Mesendoderm (in vitro differentiated cells): ENCODE results near the gene C6orf141.

Experiments
- DNase-seq: peaks from one replicate; pipeline ENCODE4 v3.0.0; 2013
- H2AK5ac ChIP-seq: 2 replicates; pipeline ENCODE4 v1.6.1; 2013; ENCODE audit warnings: low read length, inconsistent platforms
- H2BK120ac ChIP-seq: 2 replicates; pipeline ENCODE4 v1.6.1; 2013; ENCODE audit warnings: low read depth, mild to moderate bottlenecking, low read length, moderate library complexity, mixed read lengths
- H2BK15ac ChIP-seq: replicated peaks from 2 replicates; pipeline ENCODE4 v1.6.1; 2013; ENCODE audit warnings: low read depth, mild to moderate bottlenecking, moderate library complexity
- H2BK5ac ChIP-seq: 2 replicates; pipeline ENCODE4 v1.6.1; 2013; ENCODE audit warnings: low read length, inconsistent platforms
- H3K18ac ChIP-seq: 2 replicates; pipeline ENCODE4 v1.6.1; 2013; ENCODE audit warnings: mild to moderate bottlenecking, low read length, mixed read lengths
- H3K23ac ChIP-seq: one replicate; pipeline ENCODE4 v1.6.1; 2013; ENCODE audit warnings: low read length
- H3K27ac ChIP-seq: 2 replicates; pipeline ENCODE4 v1.5.1; 2013; ENCODE audit warnings: low read depth, mild to moderate bottlenecking, inconsistent platforms, low read length, moderate library complexity
- H3K27me3 ChIP-seq: 2 replicates; pipeline ENCODE4 v1.6.1; 2013; ENCODE audit warnings: low read length, control low read depth, mild to moderate bottlenecking, inconsistent platforms; ENCODE audit not compliant: insufficient read depth, poor library complexity
- H3K36me3 ChIP-seq: 2 replicates; pipeline ENCODE4 v1.6.1; 2013; ENCODE audit warnings: low read length, inconsistent platforms; ENCODE audit not compliant: control insufficient read depth, insufficient read depth
- H3K4ac ChIP-seq: one replicate; pipeline ENCODE4 v1.6.1; 2013; ENCODE audit warnings: low read depth, mild to moderate bottlenecking, low read length, moderate library complexity
- H3K4me1 ChIP-seq: 2 replicates; pipeline ENCODE4 v1.6.1; 2013; ENCODE audit warnings: low read depth, low read length, inconsistent platforms; ENCODE audit not compliant: control insufficient read depth
- H3K4me2 ChIP-seq: 2 replicates; pipeline ENCODE4 v1.6.1; 2013; ENCODE audit warnings: low read length
- H3K4me3 ChIP-seq: 2 replicates; pipeline ENCODE4 v1.5.1; 2013; ENCODE audit warnings: mild to moderate bottlenecking, low read length
- H3K56ac ChIP-seq: one replicate; pipeline ENCODE4 v1.6.1; 2013; ENCODE audit warnings: low read length
- H3K79me1 ChIP-seq: 2 replicates; pipeline ENCODE4 v1.6.1; 2013; ENCODE audit warnings: low read length, inconsistent platforms
- H3K79me2 ChIP-seq: 2 replicates; pipeline ENCODE4 v1.6.1; 2013; ENCODE audit warnings: mild to moderate bottlenecking, low read length; ENCODE audit not compliant: control insufficient read depth, insufficient read depth
- H3K9ac ChIP-seq: 2 replicates; pipeline ENCODE4 v1.6.1; 2013; ENCODE audit warnings: low read length, inconsistent platforms
- H4K5ac ChIP-seq: one replicate; pipeline ENCODE4 v1.6.1; 2013; ENCODE audit warnings: low read length
- H4K8ac ChIP-seq: one replicate; pipeline ENCODE4 v1.6.1; 2013; ENCODE audit warnings: low read depth, mild to moderate bottlenecking, control low read depth, low read length, moderate library complexity
- WGBS: extraction: QIAGEN DNeasy Blood & Tissue Kit; methylation state at CpG from one replicate; pipeline ENCODE4 v1.1.7; 2013; ENCODE audit warnings: low lambda C conversion rate, missing lambda C conversion rate; ENCODE audit not compliant: insufficient coverage; ENCODE audit errors: extremely low coverage; 5-methylcytosine and 5-hydroxymethylcytosine counted together

The C6orf141 gene

GRCh38 chr6:49541210-49541724 lies 9.2 kb upstream of the C6orf141 start:
- H3K18ac ChIP-seq = no peak overlapping the region
- H3K4me1 ChIP-seq = no peaks in the 10 kb centered on the region
- H3K79me1 ChIP-seq = no peaks in the 10 kb centered on the region
- no peak overlapping the region for H2BK120ac ChIP-seq
- no CpG with 5 or more reads among the region's 1 CpG for WGBS
- no peak overlapping the region for H3K23ac ChIP-seq
- no peak overlapping the region for H2BK5ac ChIP-seq
- no peak overlapping the region for H2BK15ac ChIP-seq
- H2AK5ac ChIP-seq = no peak overlapping the region
- peak; percentile 40 for DNase-seq
- H3K4me2 ChIP-seq = no peak overlapping the region
- no peaks in the 10 kb centered on the region for H3K36me3 ChIP-seq
- no peak overlapping the region for H3K4me3 ChIP-seq
- no peak overlapping the region for H3K56ac ChIP-seq
- no peaks in the 10 kb centered on the region for H3K79me2 ChIP-seq
- H4K5ac ChIP-seq = no peak overlapping the region
- no peak overlapping the region for H3K27ac ChIP-seq
- no peak overlapping the region for H3K4ac ChIP-seq
- H3K9ac ChIP-seq = no peak overlapping the region
- no peaks in the 10 kb centered on the region for H3K27me3 ChIP-seq
- no peak overlapping the region for H4K8ac ChIP-seq

GRCh38 chr6:49541936-49542335 lies 8.5 kb upstream of the C6orf141 start:
- Histone ChIP-seq H3K56ac (no peak overlapping the region), H3K4me3 (no peak overlapping the region), H3K23ac (no peak overlapping the region), H3K4ac (no peak overlapping the region), H3K79me1 (no peaks in the 10 kb centered on the region), H3K9ac (no peak overlapping the region), H3K36me3 (no peaks in the 10 kb centered on the region), H3K4me2 (no peak overlapping the region), H2BK120ac (no peak overlapping the region), H2AK5ac (no peak overlapping the region), H4K8ac (no peak overlapping the region), H4K5ac (no peak overlapping the region), H3K79me2 (no peaks in the 10 kb centered on the region), H3K27ac (no peak overlapping the region), H3K4me1 (no peaks in the 10 kb centered on the region), H2BK5ac (no peak overlapping the region), H3K27me3 (no peaks in the 10 kb centered on the region), H3K18ac (no peak overlapping the region), H2BK15ac (no peak overlapping the region)
- no peak for DNase-seq
- WGBS = no CpG with 5 or more reads among the region's 3 CpGs

GRCh38 chr6:49543087-49543858 lies 7.2 kb upstream of the C6orf141 start:
- no peaks in the 10 kb centered on the region for H3K27me3 ChIP-seq
- H3K23ac ChIP-seq = no peak overlapping the region
- H2BK15ac ChIP-seq = no peak overlapping the region
- H3K56ac ChIP-seq = no peak overlapping the region
- H3K4me1 ChIP-seq = no peaks in the 10 kb centered on the region
- no peaks in the 10 kb centered on the region for H3K79me1 ChIP-seq
- no peak overlapping the region for H2BK120ac ChIP-seq
- H3K9ac ChIP-seq = no peak overlapping the region
- H2BK5ac ChIP-seq = no peak overlapping the region
- no CpG with 5 or more reads among the region's 7 CpGs for WGBS
- H4K8ac ChIP-seq = no peak overlapping the region
- H3K18ac ChIP-seq = no peak overlapping the region
- no peak overlapping the region for H3K4me2 ChIP-seq
- H3K4ac ChIP-seq = no peak overlapping the region
- no peak overlapping the region for H3K27ac ChIP-seq
- no peak overlapping the region for H4K5ac ChIP-seq
- DNase-seq = no peak
- no peaks in the 10 kb centered on the region for H3K79me2 ChIP-seq
- no peak overlapping the region for H2AK5ac ChIP-seq
- no peaks in the 10 kb centered on the region for H3K36me3 ChIP-seq
- H3K4me3 ChIP-seq = no peak overlapping the region

- Histone ChIP-seq H2BK15ac (no peak overlapping the region), H3K56ac (no peak overlapping the region), H3K4ac (no peak overlapping the region), H3K79me1 (no peaks in the 10 kb centered on the region), H3K9ac (no peak overlapping the region), H3K4me2 (no peak overlapping the region), H3K18ac (no peak overlapping the region), H4K5ac (no peak overlapping the region), H3K4me1 (peaks cover 2% of the 10 kb centered on the region), H3K27me3 (no peaks in the 10 kb centered on the region), H3K36me3 (no peaks in the 10 kb centered on the region), H2AK5ac (no peak overlapping the region), H2BK5ac (no peak overlapping the region), H3K27ac (no peak overlapping the region), H3K4me3 (no peak overlapping the region), H3K23ac (no peak overlapping the region), H2BK120ac (no peak overlapping the region), H3K79me2 (no peaks in the 10 kb centered on the region), H4K8ac (no peak overlapping the region)
- no CpG with 5 or more reads among the region's 1 CpG for WGBS
- DNase-seq = no peak
Measured at GRCh38 chr6:49546331-49546730, 4.1 kb upstream of the C6orf141 start.

- no CpG with 5 or more reads among the region's 5 CpGs for WGBS
- H3K56ac ChIP-seq = no peak overlapping the region
Measured at GRCh38 chr6:49548613-49549304, 1.7 kb upstream of the C6orf141 start.

More at GRCh38 chr6:49548613-49549304, 1.7 kb upstream of the C6orf141 start:
- Histone ChIP-seq H3K4me3 (no peak overlapping the region), H3K79me1 (no peaks in the 10 kb centered on the region), H4K5ac (no peak overlapping the region), H3K18ac (no peak overlapping the region), H2BK5ac (no peak overlapping the region), H3K36me3 (no peaks in the 10 kb centered on the region), H3K4me2 (no peak overlapping the region), H2BK15ac (no peak overlapping the region), H3K4ac (no peak overlapping the region), H3K9ac (no peak overlapping the region), H2BK120ac (no peak overlapping the region), H3K27ac (no peak overlapping the region), H3K23ac (no peak overlapping the region), H3K79me2 (no peaks in the 10 kb centered on the region), H2AK5ac (no peak overlapping the region), H3K27me3 (no peaks in the 10 kb centered on the region), H4K8ac (no peak overlapping the region), H3K4me1 (peaks cover 2% of the 10 kb centered on the region)
- DNase-seq = peak; percentile 50
